Astrocyte (in vitro differentiated cells and primary cell): ENCODE data around the gene NANOGP8.

ENCODE experiments used
- EZH2 ChIP-seq: IDR thresholded peaks from 2 replicates; pipeline ENCODE4 v1.6.1; 2012; ENCODE audit warnings: mild to moderate bottlenecking, low read length, inconsistent platforms; ENCODE audit not compliant: insufficient read depth
- TF ChIP-seq, protein P1 (sequence below): IDR thresholded peaks from 2 replicates; pipeline ENCODE4 v1.5.1; 2011; ENCODE audit warnings: low read depth, mild to moderate bottlenecking, inconsistent platforms, low read length, moderate library complexity; ENCODE audit not compliant: insufficient read depth

GRCh38 chr15:35115155-35115725, 30.1 kb upstream of the NANOGP8 start:
- TF ChIP-seq, protein P1, sequence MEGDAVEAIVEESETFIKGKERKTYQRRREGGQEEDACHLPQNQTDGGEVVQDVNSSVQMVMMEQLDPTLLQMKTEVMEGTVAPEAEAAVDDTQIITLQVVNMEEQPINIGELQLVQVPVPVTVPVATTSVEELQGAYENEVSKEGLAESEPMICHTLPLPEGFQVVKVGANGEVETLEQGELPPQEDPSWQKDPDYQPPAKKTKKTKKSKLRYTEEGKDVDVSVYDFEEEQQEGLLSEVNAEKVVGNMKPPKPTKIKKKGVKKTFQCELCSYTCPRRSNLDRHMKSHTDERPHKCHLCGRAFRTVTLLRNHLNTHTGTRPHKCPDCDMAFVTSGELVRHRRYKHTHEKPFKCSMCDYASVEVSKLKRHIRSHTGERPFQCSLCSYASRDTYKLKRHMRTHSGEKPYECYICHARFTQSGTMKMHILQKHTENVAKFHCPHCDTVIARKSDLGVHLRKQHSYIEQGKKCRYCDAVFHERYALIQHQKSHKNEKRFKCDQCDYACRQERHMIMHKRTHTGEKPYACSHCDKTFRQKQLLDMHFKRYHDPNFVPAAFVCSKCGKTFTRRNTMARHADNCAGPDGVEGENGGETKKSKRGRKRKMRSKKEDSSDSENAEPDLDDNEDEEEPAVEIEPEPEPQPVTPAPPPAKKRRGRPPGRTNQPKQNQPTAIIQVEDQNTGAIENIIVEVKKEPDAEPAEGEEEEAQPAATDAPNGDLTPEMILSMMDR: no peak
- TF ChIP-seq EZH2: no peak
